Natural killer cell (primary cell): ENCODE data around the gene ALX1. TPM values are rescaled to one million over a fixed set of nuclear protein-coding genes. Genes with fewer than 3 reads are reported as not detected.

Experiments
- ATAC-seq, 3 donors: fragments of 150-1000 bp in 2 of 3; fragments of 200-7000 bp in 1 of 3; cut with Tn5 transposase; 1 replicate in 1 of 3; 2 replicates in 2 of 3; pipeline ENCODE4 v1.10.0; 2021; ENCODE audit warnings: mild to moderate bottlenecking in 2 of 3, moderate library complexity in 2 of 3
- DNase-seq, 2 donors: peaks; one replicate each; pipeline versions ENCODE4 v3.0.0 to v3.0.0-alpha.2; 2013 to 2021; ENCODE audit warnings: mixed read lengths in 1 of 2
- H3K27ac ChIP-seq: one replicate; pipeline ENCODE4 v1.5.1; 2013; ENCODE audit warnings: mild to moderate bottlenecking, low read length
- H3K27me3 ChIP-seq: one replicate; pipeline ENCODE4 v1.6.1; 2013; ENCODE audit warnings: low read length; ENCODE audit not compliant: control insufficient read depth, insufficient read depth
- H3K36me3 ChIP-seq: one replicate; pipeline ENCODE4 v1.6.1; 2013; ENCODE audit warnings: low read length; ENCODE audit not compliant: control insufficient read depth, insufficient read depth
- H3K4me1 ChIP-seq: one replicate; pipeline ENCODE4 v1.6.1; 2013; ENCODE audit warnings: low read length; ENCODE audit not compliant: control insufficient read depth, insufficient read depth
- H3K4me3 ChIP-seq: one replicate; pipeline ENCODE4 v1.5.1; 2013; ENCODE audit warnings: low read length
- H3K9me3 ChIP-seq: one replicate; pipeline ENCODE4 v1.6.1; 2013; ENCODE audit warnings: low read length; ENCODE audit not compliant: control insufficient read depth, insufficient read depth
- H3K27ac Mint-ChIP-seq, 2 donors: one replicate each; pipeline ENCODE4 v1.8.0; 2022; ENCODE audit warnings: mild to moderate bottlenecking in 2 of 2, mixed read lengths in 2 of 2, moderate library complexity in 1 of 2
- H3K27me3 Mint-ChIP-seq, 2 donors: one replicate each; pipeline ENCODE4 v1.8.0; 2022; ENCODE audit warnings: low read depth in 2 of 2, mixed read lengths in 2 of 2
- H3K36me3 Mint-ChIP-seq: one replicate; pipeline ENCODE4 v1.8.0; 2022; ENCODE audit warnings: mixed read lengths
- H3K4me1 Mint-ChIP-seq, 2 donors: one replicate each; pipeline ENCODE4 v1.8.0; 2022; ENCODE audit warnings: mixed read lengths in 2 of 2
- H3K4me3 Mint-ChIP-seq: one replicate; pipeline ENCODE4 v1.8.0; 2022; ENCODE audit warnings: mild to moderate bottlenecking, moderate library complexity, mixed read lengths
- H3K9me3 Mint-ChIP-seq, 2 donors: one replicate each; pipeline ENCODE4 v1.8.0; 2022; ENCODE audit warnings: mixed read lengths in 2 of 2
- WGBS: methylation state at CpG from one replicate; pipeline ENCODE4 v1.1.7; 2013; ENCODE audit warnings: missing lambda C conversion rate; ENCODE audit not compliant: insufficient coverage; 5-methylcytosine and 5-hydroxymethylcytosine counted together
- intact Hi-C: fragments of 100-400 bp; cut with micrococcal nuclease; formaldehyde crosslinking; loops from one replicate; pipeline ENCODE4 v1.14.2; 2022
- total RNA-seq, 4 donors: library from RNA; stranded (reverse); fragments of 120-200 nt in 1 of 4; gene quantifications; one replicate each; pipeline versions ENCODE4 v1.2.3 to v1.2.4, GENCODE V29; 2013 to 2022
- TF ChIP-seq, protein P1 (sequence below): fragments of 200-600 bp; IDR thresholded peaks from one replicate; pipeline ENCODE4 v1.8.0; 2022; ENCODE audit warnings: antibody characterized with exemption

The ALX1 gene
- total RNA-seq, 3 donors from 2014 or later (not counting 1 experiment from before 2014, with no cell fraction given): not detected

DNA sequence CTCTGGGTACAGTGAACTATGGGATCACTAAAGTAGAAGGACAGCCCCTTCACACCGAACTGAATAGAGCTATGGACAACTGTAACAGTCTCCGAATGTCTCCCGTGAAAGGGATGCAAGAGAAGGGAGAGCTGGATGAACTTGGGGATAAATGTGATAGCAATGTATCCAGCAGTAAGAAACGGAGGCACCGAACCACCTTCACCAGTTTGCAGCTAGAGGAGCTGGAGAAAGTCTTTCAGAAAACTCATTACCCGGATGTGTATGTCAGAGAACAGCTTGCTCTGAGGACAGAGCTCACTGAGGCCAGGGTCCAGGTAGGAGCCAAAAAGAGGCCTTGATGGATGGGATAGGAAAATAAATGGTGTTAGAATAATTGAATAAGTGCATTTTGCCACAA is 3.5 kb downstream of the ALX1 start:
- ATAC-seq (no peak), DNase-seq (no peak)
- H3K4me1 Mint-ChIP-seq: peaks cover 0 to 11% of the 10 kb centered on the region in 2 donors
- H3K27me3 Mint-ChIP-seq: peaks cover 30 to 32% of the 10 kb centered on the region in 2 donors
- peaks cover 2% of the 10 kb centered on the region in 2 donors for H3K9me3 Mint-ChIP-seq
- TF ChIP-seq, protein P1, sequence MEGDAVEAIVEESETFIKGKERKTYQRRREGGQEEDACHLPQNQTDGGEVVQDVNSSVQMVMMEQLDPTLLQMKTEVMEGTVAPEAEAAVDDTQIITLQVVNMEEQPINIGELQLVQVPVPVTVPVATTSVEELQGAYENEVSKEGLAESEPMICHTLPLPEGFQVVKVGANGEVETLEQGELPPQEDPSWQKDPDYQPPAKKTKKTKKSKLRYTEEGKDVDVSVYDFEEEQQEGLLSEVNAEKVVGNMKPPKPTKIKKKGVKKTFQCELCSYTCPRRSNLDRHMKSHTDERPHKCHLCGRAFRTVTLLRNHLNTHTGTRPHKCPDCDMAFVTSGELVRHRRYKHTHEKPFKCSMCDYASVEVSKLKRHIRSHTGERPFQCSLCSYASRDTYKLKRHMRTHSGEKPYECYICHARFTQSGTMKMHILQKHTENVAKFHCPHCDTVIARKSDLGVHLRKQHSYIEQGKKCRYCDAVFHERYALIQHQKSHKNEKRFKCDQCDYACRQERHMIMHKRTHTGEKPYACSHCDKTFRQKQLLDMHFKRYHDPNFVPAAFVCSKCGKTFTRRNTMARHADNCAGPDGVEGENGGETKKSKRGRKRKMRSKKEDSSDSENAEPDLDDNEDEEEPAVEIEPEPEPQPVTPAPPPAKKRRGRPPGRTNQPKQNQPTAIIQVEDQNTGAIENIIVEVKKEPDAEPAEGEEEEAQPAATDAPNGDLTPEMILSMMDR: no peak
- no peaks in the 10 kb centered on the region for H3K36me3 Mint-ChIP-seq
- no peak overlapping the region for H3K27ac Mint-ChIP-seq
- H3K4me3 Mint-ChIP-seq: no peak overlapping the region
- WGBS: 62% methylated on average over 6 of the region's 6 CpGs
- no peak overlapping the region for H3K27ac ChIP-seq
- peaks cover 12% of the 10 kb centered on the region for H3K9me3 ChIP-seq
- peaks cover 15% of the 10 kb centered on the region for H3K27me3 ChIP-seq
- H3K4me3 ChIP-seq: no peak overlapping the region
- no peaks in the 10 kb centered on the region for H3K36me3 ChIP-seq
- intact Hi-C loops: no loop called here
- H3K4me1 ChIP-seq: peaks cover 8% of the 10 kb centered on the region

DNA sequence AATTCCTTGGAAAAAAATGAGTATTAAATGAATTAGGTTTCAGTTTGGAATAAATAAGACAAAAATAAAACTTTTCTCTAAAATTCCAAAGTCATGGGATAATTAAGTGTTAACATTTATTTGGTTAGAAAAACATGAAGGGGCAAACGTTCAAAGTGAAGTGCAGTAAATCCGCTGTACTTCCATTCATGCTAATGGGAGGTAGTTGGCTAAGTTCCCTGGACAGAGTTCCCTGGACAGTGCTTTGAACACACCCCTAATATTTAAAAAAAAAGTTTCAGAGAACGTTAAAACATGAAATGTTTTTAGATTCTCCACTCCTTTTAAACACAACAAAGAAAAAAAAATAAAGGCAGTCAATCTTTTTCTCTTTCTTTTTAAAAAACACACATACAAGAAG is 16.3 kb downstream of the ALX1 start:
- H3K27ac Mint-ChIP-seq: no peak overlapping the region
- DNase-seq (no peak), ATAC-seq (no peak)
- peaks cover 7 to 8% of the 10 kb centered on the region in 2 donors for H3K4me1 Mint-ChIP-seq
- H3K9me3 Mint-ChIP-seq: peaks cover 2 to 3% of the 10 kb centered on the region in 2 donors
- no peaks in the 10 kb centered on the region for H3K27me3 Mint-ChIP-seq
- Histone ChIP-seq H3K36me3 (no peaks in the 10 kb centered on the region), H3K4me3 (no peak overlapping the region), H3K4me1 (no peaks in the 10 kb centered on the region), H3K27me3 (no peaks in the 10 kb centered on the region), H3K27ac (no peak overlapping the region), H3K9me3 (no peaks in the 10 kb centered on the region)
- H3K4me3 Mint-ChIP-seq: no peak overlapping the region
- TF ChIP-seq, protein P1: no peak
- intact Hi-C loops: no loop called here
- 75% methylated on average over 2 of the region's 3 CpGs for WGBS
- no peaks in the 10 kb centered on the region for H3K36me3 Mint-ChIP-seq

DNA sequence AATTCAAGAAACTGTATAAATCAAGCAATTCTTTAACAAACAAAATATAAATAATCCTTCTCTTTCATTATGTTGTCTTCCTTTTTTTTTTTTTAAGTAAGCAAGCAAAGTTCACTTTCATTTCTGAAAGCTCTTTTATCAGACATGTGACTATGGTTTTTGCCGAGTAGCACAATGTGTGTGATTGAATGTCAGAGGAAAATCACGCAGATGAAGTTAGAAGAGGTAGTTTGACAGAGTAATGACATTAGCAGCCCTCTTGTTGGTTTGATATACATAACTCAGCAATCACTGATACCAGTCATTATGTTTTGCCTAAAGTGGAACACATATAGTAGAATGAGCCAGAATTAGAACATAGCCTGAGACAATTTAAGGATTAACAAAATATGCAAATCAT is 19.0 kb downstream of the ALX1 start:
- Histone ChIP-seq H3K27me3 (peaks cover 3% of the 10 kb centered on the region), H3K27ac (no peak overlapping the region), H3K4me1 (no peaks in the 10 kb centered on the region), H3K9me3 (no peaks in the 10 kb centered on the region), H3K36me3 (no peaks in the 10 kb centered on the region), H3K4me3 (no peak overlapping the region)
- Mint-ChIP-seq H3K27ac (no peak overlapping the region), H3K27me3 (no peaks in the 10 kb centered on the region), H3K4me1 (peaks cover 8 to 9% of the 10 kb centered on the region in 2 donors), H3K9me3 (peaks cover 2 to 3% of the 10 kb centered on the region in 2 donors), H3K36me3 (no peaks in the 10 kb centered on the region), H3K4me3 (no peak overlapping the region)
- intact Hi-C loops: no loop called here
- DNase-seq (no peak), ATAC-seq (no peak)
- TF ChIP-seq, protein P1: no peak
- WGBS: 6% methylated on average over 2 of the region's 2 CpGs

DNA sequence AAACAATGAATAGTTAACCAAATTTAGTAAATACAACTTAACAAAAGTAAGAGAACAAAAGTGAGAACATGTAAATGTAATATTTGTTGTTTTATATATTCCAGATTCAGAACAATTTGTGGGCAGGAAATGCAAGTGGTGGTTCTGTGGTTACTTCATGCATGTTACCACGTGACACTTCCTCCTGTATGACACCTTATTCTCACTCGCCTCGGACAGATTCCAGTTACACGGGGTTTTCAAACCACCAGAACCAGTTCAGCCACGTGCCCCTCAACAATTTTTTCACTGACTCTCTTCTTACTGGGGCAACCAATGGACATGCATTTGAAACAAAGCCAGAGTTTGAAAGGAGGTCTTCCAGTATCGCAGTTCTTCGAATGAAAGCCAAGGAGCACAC is 21.0 kb downstream of the ALX1 start:
- Mint-ChIP-seq H3K27ac (peak overlapping the region in 1 of 2 donors; percentile 22), H3K4me3 (no peak overlapping the region), H3K9me3 (peaks cover 2 to 3% of the 10 kb centered on the region in 2 donors), H3K27me3 (no peaks in the 10 kb centered on the region), H3K4me1 (peaks cover 8 to 9% of the 10 kb centered on the region in 2 donors), H3K36me3 (no peaks in the 10 kb centered on the region)
- H3K4me1 ChIP-seq: no peaks in the 10 kb centered on the region
- no peaks in the 10 kb centered on the region for H3K36me3 ChIP-seq
- H3K4me3 ChIP-seq: no peak overlapping the region
- H3K9me3 ChIP-seq: no peaks in the 10 kb centered on the region
- intact Hi-C loops: no loop called here
- TF ChIP-seq, protein P1: no peak
- ATAC-seq (peak in 2 of 3 donors; percentile 59 to 63), DNase-seq (no peak)
- 27% methylated on average over 7 of the region's 7 CpGs for whole genome bisulfite sequencing
- H3K27ac ChIP-seq: no peak overlapping the region
- peaks cover 3% of the 10 kb centered on the region for H3K27me3 ChIP-seq
